GM12875 (cell line): ENCODE data around the gene FLOT1.

Experiments
- H3K4me3 ChIP-seq: one replicate; pipeline ENCODE4 v1.5.1; 2011; ENCODE audit warnings: low read depth, low read length, control low read depth
- TF ChIP-seq, protein P1 (sequence below): IDR thresholded peaks from 2 replicates; pipeline ENCODE4 v1.5.1; 2011; ENCODE audit warnings: low read depth, mild to moderate bottlenecking, control low read depth, inconsistent platforms, low read length, moderate library complexity, borderline replicate concordance; ENCODE audit not compliant: insufficient read depth

The FLOT1 gene

DNA sequence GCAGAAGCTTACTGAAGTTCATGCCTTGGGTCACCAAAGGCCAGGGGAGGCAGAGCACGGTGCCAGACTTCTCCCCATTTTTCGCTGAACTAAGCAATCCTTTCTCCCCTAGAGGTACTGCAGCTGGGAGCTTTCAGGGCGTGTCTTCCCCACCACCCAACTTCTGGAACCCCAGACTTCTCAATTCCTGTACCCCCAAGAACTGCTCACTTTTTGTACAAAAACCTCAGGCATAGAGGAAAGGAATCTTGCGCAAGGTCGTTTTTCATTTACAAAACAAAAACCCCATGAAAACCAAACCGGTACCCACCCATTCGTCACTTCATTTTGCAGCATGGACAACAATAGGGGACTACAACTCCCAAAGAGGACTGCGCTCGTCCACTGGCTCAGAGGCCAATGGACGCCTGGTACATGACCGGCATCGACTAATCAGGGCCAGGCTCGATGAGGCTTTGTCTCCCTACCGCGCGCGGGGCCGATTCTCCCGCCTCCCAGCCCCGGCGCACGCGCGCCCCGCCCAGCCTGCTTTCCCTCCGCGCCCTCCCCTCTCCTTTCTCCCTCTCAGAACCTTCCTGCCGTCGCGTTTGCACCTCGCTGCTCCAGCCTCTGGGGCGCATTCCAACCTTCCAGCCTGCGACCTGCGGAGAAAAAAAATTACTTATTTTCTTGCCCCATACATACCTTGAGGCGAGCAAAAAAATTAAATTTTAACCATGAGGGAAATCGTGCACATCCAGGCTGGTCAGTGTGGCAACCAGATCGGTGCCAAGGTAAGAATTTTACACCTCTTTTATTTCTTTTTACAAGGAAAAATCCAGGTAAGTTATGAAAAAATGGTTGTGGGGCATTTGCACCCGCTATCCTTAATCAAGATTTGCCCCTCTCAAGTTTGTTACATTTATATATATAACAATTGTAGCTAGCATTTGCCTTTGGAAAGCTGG lies 22.4 kb downstream of the FLOT1 start, which contains the start of gene TUBB:
TUBB (plus strand) TSS at position 562 of the 947 bp plus-strand sequence; CDS start at position 717, 155 bp downstream.
- TF ChIP-seq, protein P1, sequence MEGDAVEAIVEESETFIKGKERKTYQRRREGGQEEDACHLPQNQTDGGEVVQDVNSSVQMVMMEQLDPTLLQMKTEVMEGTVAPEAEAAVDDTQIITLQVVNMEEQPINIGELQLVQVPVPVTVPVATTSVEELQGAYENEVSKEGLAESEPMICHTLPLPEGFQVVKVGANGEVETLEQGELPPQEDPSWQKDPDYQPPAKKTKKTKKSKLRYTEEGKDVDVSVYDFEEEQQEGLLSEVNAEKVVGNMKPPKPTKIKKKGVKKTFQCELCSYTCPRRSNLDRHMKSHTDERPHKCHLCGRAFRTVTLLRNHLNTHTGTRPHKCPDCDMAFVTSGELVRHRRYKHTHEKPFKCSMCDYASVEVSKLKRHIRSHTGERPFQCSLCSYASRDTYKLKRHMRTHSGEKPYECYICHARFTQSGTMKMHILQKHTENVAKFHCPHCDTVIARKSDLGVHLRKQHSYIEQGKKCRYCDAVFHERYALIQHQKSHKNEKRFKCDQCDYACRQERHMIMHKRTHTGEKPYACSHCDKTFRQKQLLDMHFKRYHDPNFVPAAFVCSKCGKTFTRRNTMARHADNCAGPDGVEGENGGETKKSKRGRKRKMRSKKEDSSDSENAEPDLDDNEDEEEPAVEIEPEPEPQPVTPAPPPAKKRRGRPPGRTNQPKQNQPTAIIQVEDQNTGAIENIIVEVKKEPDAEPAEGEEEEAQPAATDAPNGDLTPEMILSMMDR, result no peak

GRCh38 chr6:30719356-30719755 lies 23.1 kb downstream of the FLOT1 start:
- peak overlapping the region; percentile 48 for H3K4me3 ChIP-seq
- TF ChIP-seq, protein P1, result no peak

More for the DNA sequence above, 22.4 kb downstream of the FLOT1 start, which contains the start of gene TUBB:
- peak within 1 kb of the TSS; percentile 68 for H3K4me3 ChIP-seq

- H3K4me3 ChIP-seq, result peak overlapping the region; percentile 40
Measured at GRCh38 chr6:30717845-30718720, 24.4 kb downstream of the FLOT1 start.

GRCh38 chr6:30717129-30717844 lies 25.2 kb downstream of the FLOT1 start, which contains the start of gene MDC1:
MDC1 (minus strand) TSS chr6:30717281; CDS start chr6:30715175, 2,106 bp downstream.
- peak within 1 kb of the TSS; percentile 56 for H3K4me3 ChIP-seq
- TF ChIP-seq, protein P1, result peak; percentile 25; the same call in 1 of the 2 replicates

GRCh38 chr6:30716879-30717128 lies 25.7 kb downstream of the FLOT1 start:
- TF ChIP-seq, protein P1, result no peak

DNA sequence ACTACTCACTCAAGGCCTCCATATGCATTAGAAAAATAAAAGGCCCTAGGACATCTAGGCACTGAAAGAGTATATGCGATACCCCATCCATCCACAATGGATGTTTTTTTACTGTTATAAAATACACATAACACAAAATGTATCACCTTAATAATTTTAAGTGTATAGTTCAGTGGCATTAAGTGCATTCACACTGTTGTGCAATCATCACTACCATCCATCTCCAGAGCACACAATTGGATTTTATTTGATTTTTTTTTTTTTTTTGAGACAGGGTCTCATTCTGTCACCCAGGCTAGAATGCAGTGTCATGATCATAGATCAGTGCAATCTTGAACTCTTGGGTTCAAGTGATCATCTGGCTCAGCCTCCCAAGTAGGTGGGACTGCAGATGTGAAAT lies 28.2 kb downstream of the FLOT1 start:
- TF ChIP-seq, protein P1, result no peak
- no peak overlapping the region for H3K4me3 ChIP-seq

More at GRCh38 chr6:30716879-30717128, 25.7 kb downstream of the FLOT1 start:
- H3K4me3 ChIP-seq, result peak overlapping the region; percentile 56
